MCF 10A (cell line): ENCODE results near the gene NACC2. TPM values are rescaled to one million over a fixed set of nuclear protein-coding genes. Genes with fewer than 3 reads are reported as not detected.
"Not testable (repeated sequence)": the region's sequence is repeated elsewhere in the genome, so short reads cannot be mapped to it uniquely, and the experiment has no call there.

Source experiments
- BruUV-seq: library from RNA; stranded (reverse); fragments of 400-500 nt; replicated peaks from 2 replicates; lab custom pipeline; 2021; lab: Mats Ljungman, UMichigan
- CTCF ChIA-PET: fragments of 300-600 bp; sonication (Branson Sonifier 250); formaldehyde crosslinking; extraction: SDS; loops from one replicate; lab custom pipeline; 2021; ENCODE audit warnings: antibody characterized with exemption, inconsistent platforms; lab: Yijun Ruan, JAX
- POLR2A ChIA-PET: fragments of 300-600, 350-650 bp; sonication (Branson Sonifier 250); formaldehyde crosslinking; extraction: SDS; loops from one replicate; lab custom pipeline; 2020; ENCODE audit warnings: antibody characterized with exemption, inconsistent platforms; lab: Yijun Ruan, JAX
- DNase-seq: peaks from one replicate; pipeline ENCODE4 v3.0.0-alpha.2; 2018; ENCODE audit not compliant: unreplicated experiment
- H3K27ac Mint-ChIP-seq: one replicate; pipeline ENCODE4 v1.8.0; 2022; ENCODE audit warnings: mild to moderate bottlenecking, low read depth, mixed read lengths; ENCODE audit not compliant: unreplicated experiment
- H3K27me3 Mint-ChIP-seq: one replicate; pipeline ENCODE4 v1.8.0; 2022; ENCODE audit warnings: mixed read lengths; ENCODE audit not compliant: insufficient read depth, unreplicated experiment
- H3K36me3 Mint-ChIP-seq: one replicate; pipeline ENCODE4 v1.8.0; 2022; ENCODE audit warnings: mild to moderate bottlenecking, moderate library complexity, mixed read lengths; ENCODE audit not compliant: insufficient read depth, unreplicated experiment
- H3K4me1 Mint-ChIP-seq: one replicate; pipeline ENCODE4 v1.8.0; 2022; ENCODE audit warnings: mixed read lengths; ENCODE audit not compliant: insufficient read depth, unreplicated experiment
- H3K4me3 Mint-ChIP-seq: one replicate; pipeline ENCODE4 v1.8.0; 2022; ENCODE audit warnings: mild to moderate bottlenecking, moderate library complexity, mixed read lengths; ENCODE audit not compliant: unreplicated experiment
- H3K9me3 Mint-ChIP-seq: one replicate; pipeline ENCODE4 v1.8.0; 2022; ENCODE audit warnings: mixed read lengths; ENCODE audit not compliant: unreplicated experiment
- intact Hi-C: fragments of 100-400 bp; cut with micrococcal nuclease; formaldehyde crosslinking; loops from 2 replicates; pipeline ENCODE4 v1.14.1; 2022
- total RNA-seq: library from RNA; stranded (reverse); gene quantifications from 2 replicates; pipeline ENCODE4 v1.2.3, GENCODE V29; 2022
- TF ChIP-seq, protein P1 (sequence below): fragments of 200-600 bp; IDR thresholded peaks from one replicate; pipeline ENCODE4 v1.8.0; 2022; ENCODE audit warnings: antibody characterized with exemption, mild to moderate bottlenecking; ENCODE audit not compliant: unreplicated experiment

NACC2 gene
- total RNA-seq, 1 experiment from 2014 or later: 16.5 TPM

DNA sequence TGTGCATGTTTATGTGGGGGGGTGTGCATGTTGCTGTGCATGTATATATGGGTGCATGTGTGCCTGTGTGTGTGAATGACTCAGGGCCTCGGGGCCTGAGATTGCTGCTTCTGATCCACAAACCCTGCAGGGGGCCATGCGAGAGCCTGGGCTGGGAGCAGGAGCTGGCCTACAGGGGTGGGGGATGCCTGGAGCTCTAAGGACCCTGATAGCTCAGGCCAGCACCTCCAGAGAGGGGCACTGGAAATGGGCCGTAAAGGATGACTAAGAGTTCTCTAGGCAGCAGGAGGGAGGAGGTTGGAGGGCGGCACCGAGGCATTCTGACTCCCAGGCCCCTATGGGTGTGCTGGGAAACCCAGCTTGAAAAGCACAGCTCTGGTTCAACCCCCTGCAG lies 127.0 kb downstream of the NACC2 start:
- BruUV-seq: no TSS peak
- Mint-ChIP-seq H3K4me3 (no peak overlapping the region), H3K36me3 (no peaks in the 10 kb centered on the region), H3K9me3 (no peaks in the 10 kb centered on the region), H3K27ac (no peak overlapping the region), H3K4me1 (peaks cover 7% of the 10 kb centered on the region), H3K27me3 (peaks cover 4% of the 10 kb centered on the region)
- POLR2A ChIA-PET: interaction anchor here (0.6 kb wide), 1 partner anchor 84 kb away, joined by 3 read pairs; no protein-coding TSS in a partner anchor
- CTCF ChIA-PET: interaction anchor here (0.6 to 6.6 kb wide), 16 partner anchors 11 to 258 kb away, joined by 3 to 104 read pairs (median 4); partner anchors contain the start of gene NACC2
- TF ChIP-seq, protein P1, sequence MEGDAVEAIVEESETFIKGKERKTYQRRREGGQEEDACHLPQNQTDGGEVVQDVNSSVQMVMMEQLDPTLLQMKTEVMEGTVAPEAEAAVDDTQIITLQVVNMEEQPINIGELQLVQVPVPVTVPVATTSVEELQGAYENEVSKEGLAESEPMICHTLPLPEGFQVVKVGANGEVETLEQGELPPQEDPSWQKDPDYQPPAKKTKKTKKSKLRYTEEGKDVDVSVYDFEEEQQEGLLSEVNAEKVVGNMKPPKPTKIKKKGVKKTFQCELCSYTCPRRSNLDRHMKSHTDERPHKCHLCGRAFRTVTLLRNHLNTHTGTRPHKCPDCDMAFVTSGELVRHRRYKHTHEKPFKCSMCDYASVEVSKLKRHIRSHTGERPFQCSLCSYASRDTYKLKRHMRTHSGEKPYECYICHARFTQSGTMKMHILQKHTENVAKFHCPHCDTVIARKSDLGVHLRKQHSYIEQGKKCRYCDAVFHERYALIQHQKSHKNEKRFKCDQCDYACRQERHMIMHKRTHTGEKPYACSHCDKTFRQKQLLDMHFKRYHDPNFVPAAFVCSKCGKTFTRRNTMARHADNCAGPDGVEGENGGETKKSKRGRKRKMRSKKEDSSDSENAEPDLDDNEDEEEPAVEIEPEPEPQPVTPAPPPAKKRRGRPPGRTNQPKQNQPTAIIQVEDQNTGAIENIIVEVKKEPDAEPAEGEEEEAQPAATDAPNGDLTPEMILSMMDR: no peak
- DNase-seq: no peak
- intact Hi-C loops: no loop called here

DNA sequence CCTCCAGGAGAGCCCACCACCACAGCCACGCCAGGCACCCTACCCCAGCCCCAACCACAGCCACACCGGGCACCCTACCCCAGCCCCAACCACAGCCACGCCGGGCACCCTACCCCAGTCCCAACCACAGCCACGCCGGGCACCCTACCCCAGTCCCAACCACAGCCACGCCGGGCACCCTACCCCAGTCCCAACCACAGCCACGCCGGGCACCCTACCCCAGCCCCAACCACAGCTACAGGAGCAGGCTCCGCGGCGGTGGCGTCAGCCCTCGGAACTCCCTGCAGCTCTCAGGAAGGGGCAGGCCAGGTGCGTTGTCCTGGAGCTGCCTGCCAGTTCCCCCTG lies 128.2 kb downstream of the NACC2 start:
- H3K27ac Mint-ChIP-seq, POLR2A ChIA-PET, H3K4me3 Mint-ChIP-seq, DNase-seq, H3K9me3 Mint-ChIP-seq, H3K27me3 Mint-ChIP-seq, H3K36me3 Mint-ChIP-seq, BruUV-seq: not testable (repeated sequence)
- CTCF ChIA-PET: interaction anchor here (0.6 to 6.6 kb wide), 24 partner anchors 10 to 275 kb away, joined by 3 to 104 read pairs (median 3); partner anchors contain the start of gene TMEM250
- intact Hi-C loops: loop anchor here (1.0 kb wide), 1 partner anchor 156 kb away; no protein-coding TSS in a partner anchor
- H3K4me1 Mint-ChIP-seq: peaks cover 16% of the 10 kb centered on the region

DNA sequence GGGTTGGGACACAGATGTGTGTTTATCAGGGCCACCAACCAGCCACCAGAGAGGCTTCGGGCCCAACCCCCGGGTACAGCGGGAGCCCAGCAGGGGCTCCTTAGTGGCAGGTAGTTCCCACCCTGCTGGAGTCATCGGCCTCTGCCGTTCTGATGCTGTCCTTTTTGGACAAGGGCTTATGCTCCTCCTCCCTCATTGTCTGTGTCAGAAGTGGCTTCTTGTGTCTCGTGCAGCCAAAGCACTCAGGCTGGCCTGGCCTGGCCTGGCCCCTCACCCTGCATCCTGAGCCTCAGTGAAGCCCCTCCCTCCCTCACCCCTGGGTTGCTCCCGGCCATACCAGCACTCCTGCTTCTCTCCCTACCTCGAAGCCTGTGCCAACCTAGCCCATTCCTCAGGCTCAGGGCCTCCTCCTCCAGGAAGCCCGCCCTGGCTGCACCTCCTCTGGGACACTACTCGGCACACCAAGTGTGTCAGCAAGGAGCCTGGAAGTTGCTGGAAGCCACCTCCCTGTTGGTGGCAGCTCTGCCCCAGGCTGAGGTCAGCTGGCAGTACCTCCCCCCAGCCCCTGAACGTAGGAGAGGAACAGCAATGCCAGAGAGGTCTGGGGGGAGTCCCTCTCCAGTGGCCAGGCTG lies 129.8 kb downstream of the NACC2 start:
- TF ChIP-seq, protein P1: no peak
- no TSS peak for BruUV-seq
- Mint-ChIP-seq H3K4me3 (no peak overlapping the region), H3K9me3 (no peaks in the 10 kb centered on the region), H3K27ac (no peak overlapping the region), H3K4me1 (peaks cover 24% of the 10 kb centered on the region), H3K27me3 (no peaks in the 10 kb centered on the region), H3K36me3 (no peaks in the 10 kb centered on the region)
- ChIA-PET POLR2A (interaction anchor here (0.9 kb wide), 1 partner anchor 255 kb away, joined by 3 read pairs; no protein-coding TSS in a partner anchor), CTCF (interaction anchor here (0.6 to 6.6 kb wide), 2 partner anchors 157 to 205 kb away, joined by 3 to 104 read pairs; no protein-coding TSS in a partner anchor)
- intact Hi-C loops: no loop called here
- no peak for DNase-seq

GRCh38 chr9:135963938-135964337 lies 131.2 kb downstream of the NACC2 start:
- no peak overlapping the region for H3K4me3 Mint-ChIP-seq
- no peaks in the 10 kb centered on the region for H3K27me3 Mint-ChIP-seq
- BruUV-seq: no TSS peak
- peaks cover 1% of the 10 kb centered on the region for H3K36me3 Mint-ChIP-seq
- H3K27ac Mint-ChIP-seq: no peak overlapping the region
- TF ChIP-seq, protein P1: no peak
- H3K9me3 Mint-ChIP-seq: no peaks in the 10 kb centered on the region
- ChIA-PET POLR2A (no interaction called here), CTCF (interaction anchor here (2.2 kb wide), 1 partner anchor 159 kb away, joined by 13 read pairs; no protein-coding TSS in a partner anchor)
- H3K4me1 Mint-ChIP-seq: peaks cover 29% of the 10 kb centered on the region
- no peak for DNase-seq
- intact Hi-C loops: loop anchor here (5.0 kb wide), 1 partner anchor 362 kb away; no protein-coding TSS in a partner anchor
